Forelimb muscle (tissue), 1 donor: ENCODE results near the gene PEPD. TPM values are rescaled to one million over a fixed set of nuclear protein-coding genes. Genes with fewer than 3 reads are reported as not detected.

Experiments
- DNase-seq: peaks from one replicate; pipeline ENCODE4 v3.0.0-alpha.2; 2013; ENCODE audit warnings: low read depth
- polyA plus RNA-seq: library from polyadenylated mRNA; unstranded; fragments of 120-200 nt; gene quantifications from one replicate; pipeline ENCODE4 v1.2.1, GENCODE V29; 2013; ENCODE audit not compliant: insufficient read length

The PEPD gene
- polyA plus RNA-seq, 1 donor, result 36.7 TPM

DNA sequence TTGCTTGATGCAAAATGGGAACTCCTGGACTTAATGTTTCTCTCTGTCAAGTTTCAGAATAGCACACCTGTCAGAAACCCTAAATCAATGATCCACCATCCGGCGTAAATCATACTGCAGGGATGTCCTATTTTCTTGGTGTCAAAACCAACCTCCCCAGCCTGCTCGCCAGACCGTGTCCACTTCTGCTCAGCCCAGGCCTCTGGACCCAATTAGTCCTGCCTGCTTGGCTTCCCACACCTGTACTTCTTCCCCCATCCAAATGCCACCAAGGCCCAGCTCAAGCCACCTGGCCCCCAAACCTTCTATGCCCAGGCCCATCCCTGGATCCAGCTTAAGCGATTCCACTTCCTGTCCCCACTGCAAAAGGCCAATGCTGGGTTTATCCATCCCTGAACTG, 25.1 kb upstream of the PEPD start:
- DNase-seq, result no peak

DNA sequence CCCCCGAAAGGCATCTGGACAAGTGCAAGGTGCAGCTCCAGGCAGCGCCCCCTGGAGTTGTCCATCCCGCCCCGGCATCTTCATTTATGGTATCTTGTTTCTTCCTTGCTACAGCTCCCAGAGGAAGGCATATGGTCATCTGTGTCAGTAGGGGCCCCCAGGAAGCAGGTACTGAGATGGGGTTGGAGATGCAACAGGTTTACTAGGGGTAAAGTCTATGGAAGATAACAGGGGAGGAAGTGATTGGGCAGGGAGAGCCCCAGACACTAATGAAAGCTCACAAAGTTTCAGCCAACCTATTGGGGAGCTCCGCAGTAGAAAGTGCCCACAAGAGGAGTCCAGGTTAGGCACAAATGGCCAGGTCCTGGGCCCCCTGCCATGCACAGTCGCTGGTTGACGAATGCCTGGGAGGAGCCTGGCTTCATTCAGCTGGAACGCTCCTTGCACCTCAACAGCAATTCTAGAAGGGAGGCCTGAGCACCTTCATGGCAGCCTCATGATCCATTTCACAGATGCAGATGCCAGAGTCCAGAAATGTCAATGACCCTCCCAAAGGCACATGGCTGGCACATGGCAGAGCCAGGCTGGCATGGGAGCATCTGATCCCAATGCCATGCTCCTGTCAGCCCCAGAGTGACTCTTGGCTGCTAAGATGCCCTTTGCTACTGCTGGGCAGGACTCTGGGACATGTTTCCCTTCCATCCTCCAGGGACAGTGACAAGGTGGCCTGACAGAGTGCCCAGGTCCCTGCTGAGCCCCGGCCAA, 23.8 kb upstream of the PEPD start:
- no peak for DNase-seq

DNA sequence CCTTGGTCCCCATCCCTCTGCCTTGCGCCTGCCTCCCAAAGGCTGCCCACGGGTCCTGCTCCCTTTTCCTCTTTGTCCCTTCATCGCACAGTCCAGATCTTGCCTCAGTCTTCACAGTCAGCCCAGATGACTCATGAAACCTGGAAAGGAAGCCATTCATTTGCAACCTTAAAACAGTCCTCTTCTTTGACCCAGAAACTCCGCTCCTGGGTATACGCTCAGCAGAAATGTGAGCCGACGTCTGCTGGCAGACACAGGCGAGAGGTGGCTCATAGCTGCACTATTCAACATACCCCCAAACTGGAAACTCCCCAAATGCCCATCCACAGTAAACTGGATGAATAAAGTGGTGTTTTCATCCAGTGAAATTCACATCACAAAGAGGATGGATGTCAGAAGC, 13.6 kb upstream of the PEPD start:
- DNase-seq, result no peak

DNA sequence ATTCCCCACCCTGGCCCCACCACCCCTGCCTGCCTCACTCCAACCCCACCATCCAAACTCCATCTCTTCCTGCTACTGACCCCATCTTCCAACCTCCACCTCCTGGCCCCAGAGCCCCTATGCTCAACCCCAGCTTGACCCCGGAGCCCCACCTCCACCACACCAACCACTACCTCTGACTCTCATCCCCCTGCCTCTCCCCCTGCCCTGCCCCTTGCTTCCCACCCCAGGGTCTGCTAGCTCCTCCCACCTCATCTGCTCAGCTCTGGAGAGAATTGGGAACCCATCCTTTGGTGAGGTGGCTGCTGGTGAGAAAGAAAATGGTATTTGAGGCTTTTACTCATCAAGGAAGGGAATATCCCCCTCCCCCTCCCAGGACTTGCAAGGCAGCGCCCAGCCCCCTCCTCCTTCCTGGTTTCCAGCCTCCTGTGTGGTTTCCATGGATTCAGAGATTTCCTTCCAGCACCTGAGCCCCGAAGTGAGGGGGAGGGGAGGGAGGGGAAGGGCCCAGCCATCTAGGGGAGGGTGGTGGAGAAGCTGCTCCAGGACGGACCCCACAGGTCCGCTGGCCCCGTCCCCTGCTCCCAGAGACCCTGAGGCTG, 11.4 kb upstream of the PEPD start:
- DNase-seq, result no peak

DNA sequence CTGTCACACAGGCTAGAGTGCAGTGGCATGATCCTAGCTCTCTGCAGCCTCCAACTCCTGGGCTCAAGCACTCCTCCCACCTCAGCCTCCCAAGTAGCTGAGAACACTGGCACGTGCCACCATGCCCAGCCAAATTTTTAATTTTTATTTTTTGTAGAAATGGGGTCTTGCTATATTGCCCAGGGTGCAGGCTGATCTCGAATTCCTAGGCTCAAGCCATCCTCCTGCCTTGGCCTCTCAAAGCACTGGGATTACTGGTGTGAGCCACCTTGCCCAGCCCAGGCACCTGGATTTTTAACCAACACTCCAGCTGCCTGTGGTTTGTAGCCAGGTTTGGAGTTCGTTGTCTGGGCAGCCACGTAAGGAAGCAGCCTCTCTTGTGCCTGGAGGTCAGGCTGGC, 9.3 kb upstream of the PEPD start:
- no peak for DNase-seq

DNA sequence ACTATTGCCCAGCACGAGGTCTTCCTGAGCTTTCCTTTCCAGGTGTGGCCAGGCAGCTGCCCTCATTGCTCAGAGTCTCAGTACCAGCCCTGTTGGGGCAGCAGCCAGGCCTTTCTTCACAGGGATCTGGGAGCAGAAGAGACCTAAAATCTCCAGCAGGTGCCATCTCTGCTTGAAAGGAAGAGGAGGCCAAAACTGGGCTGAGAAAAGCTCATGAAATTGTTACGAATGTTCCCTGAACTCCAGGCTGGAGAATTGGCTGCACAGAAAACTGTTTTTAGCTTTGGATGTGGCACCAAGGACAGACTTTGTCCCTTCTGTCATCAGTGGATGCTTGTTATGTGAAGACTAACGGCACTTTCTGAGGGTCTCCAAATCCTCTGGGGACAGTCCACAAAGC, 8.7 kb upstream of the PEPD start:
- DNase-seq, result no peak

DNA sequence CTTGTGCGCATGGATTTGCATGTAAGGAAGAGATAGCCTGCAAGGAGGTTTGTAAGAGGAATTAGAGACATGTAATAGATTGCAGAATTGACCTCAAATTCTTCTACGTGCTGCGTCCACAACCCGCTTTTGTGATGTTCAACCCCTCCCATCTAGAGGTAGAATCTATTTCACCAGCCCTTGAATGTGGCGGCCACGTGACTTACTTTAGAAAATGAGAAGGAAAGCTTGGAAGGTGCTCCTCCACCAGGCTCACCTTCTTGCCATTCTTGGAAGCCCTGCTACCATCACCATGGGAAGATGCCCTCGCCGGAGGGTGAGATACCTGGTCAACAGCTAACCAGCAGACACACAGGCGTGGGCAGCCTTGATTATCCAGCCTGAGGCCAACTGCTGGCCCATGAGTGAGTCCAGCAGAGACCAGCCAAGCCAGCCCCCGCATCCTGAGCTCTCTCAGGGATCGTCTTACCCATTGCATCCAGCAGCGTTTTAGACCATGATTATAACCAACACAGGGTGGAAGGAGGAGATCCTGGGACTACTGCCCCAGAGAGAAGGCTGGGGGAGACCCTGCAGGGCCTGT, 7.6 kb upstream of the PEPD start:
- no peak for DNase-seq

DNA sequence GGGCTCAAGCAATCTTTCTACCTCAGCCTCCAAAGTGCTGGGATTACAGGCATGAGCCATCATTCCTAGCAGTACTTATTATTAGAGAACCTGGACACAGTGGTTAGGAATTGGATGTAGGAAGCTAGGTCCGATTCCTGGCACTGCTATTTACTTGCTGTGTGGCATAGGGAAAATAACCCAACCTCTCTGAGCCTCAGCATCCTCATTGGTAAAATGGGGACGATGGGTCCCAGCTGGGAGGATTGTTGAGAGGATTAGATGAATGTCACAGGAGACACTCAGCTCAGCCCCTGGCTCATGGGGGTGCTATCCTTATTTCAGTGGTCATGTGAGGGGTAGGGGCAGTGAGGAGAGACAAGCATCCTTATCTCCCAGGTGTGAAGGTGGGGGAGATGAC, 6.8 kb upstream of the PEPD start:
- DNase-seq, result no peak

DNA sequence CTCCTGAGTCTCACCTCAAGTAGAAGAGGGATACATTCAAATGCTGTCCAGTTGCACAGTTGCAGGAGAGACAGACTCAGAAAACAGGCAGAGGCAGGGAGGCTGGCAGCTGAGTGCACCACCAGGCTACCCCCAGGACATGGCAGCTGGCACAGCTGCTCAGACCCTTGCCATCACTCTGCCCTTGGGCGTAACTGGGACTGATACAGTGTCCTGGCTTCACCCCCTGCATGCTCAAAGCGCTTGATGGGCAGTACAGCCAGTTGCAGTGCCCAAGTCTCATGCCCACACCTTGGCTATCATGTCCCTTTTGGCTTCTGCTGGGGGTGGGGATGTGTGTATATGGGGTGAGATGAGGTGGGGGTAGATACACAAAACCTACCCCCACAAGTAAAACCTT, 5.5 kb upstream of the PEPD start:
- no peak for DNase-seq

DNA sequence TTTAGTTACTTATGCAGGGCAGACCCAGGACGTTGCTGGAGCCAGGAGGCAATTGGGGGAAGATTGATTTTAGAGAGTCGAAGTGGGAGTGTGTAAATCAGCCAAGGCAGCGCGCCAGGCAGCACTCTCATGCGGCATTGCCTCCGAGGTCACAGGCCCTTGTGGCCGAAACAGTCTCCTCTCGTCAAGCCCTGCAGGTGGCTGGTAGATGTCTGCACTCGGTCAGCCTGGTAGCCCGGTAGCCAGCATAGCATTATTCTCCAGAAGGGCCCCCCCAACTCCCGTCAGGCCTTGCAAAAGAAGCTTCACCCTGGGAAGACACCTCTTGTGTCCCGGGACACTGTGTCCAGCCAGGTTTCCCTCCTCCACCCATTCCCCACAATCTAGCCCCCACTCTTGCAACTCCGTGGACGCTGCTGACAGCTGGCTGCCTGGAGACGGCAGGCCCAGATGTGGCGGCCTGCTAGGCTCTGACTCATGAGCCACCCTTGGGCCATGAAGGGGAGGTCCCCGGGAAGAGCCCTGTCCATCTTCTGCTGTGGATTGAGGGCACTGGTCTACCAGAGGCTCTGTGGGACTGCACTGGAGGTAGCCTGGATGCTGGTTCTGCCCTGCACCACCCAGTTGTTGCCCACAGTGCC, 2.6 kb upstream of the PEPD start:
- DNase-seq, result no peak

DNA sequence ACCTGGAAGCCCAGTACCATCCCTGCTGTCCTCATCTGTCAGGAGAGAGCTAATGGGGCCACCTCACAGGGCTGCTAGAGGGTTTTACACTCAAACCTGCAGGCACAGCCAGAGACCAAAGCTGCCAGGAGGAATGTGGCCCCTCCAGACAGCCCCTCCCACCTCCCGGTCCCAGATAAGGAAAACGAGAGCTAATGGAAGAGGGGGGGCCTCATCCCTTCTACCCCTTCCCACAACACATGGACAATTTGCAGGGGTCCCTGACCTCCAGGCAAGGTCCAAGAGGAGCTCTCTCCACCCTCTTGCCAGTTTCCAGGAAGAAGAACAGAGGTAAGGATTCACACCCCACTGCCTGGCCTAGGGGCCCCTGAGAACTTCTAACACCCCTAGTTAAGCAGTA, 1.6 kb upstream of the PEPD start:
- DNase-seq, result no peak

DNA sequence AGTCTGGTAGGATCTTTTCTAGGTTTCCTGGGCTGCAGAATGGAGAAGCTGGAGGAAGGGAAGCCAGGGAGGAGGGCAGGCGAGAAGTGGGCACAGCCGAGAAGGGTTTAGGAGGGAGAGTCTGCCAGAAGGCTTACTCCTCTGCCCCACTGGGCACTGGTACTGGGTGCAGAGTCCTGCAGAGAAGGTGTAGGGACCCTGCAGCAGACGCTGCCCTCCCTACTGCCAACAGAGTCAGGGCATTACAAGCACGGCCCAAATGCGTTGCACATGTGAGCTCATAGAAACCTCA, 726 bp upstream of the PEPD start:
- no peak for DNase-seq

DNA sequence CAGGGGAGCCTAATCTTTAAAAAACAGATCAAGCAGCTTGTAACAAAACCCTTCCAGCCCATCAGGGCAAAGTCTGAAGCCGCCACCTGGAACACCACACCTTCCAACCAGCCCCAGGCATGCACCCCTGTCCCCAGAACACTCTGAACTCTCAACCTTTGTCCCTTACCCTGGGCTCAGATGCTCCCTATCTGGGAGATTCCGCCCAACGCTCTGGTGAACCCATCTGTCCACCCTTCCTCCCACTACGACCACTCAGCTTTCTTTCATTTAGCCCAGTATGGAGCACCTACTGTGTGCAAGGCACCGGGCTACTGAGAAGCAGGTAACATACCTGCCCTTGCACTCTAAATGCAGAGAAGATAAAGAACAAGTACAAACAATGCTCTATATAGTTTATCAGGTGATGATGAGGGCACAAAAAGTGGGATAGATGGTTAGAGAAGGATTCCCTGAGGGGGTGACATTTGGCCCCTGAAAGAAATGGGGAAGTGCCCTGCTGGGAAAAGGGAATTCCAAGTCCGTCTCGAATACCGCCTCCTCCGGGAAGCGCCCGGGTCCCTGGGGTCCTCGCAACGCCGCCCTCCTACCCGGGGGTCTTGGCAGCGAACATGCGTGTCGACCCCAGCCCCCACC, 629 bp downstream of the PEPD start:
- DNase-seq, result no peak

DNA sequence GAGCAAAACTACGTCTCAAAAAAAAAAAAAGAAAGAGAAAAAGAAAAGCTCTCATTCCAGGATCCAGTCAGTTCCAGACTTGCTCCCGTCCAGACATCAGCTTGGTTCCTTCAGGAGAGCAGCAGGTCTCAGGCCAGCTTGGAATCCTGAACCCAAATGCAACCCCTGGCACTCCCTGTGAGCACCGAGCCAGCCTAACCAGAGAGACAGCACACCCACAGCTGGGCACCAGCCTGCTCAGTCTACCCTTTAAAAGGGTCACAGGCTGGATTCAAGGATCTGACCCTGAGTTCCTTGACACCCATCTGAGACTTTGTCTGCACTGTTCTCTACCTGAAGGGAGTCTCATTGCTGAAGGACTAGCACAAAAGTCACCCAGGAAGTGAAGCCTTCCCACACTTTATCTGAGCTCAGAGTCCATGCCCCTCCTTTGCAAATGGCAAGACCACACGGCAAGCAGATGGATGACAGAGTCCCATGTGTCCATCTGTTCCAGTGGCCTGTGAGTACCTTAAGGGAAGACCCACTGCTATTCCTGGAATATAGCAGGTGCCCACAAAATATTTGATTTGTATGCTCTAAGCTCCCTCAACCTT, 1.4 kb downstream of the PEPD start:
- DNase-seq, result no peak

DNA sequence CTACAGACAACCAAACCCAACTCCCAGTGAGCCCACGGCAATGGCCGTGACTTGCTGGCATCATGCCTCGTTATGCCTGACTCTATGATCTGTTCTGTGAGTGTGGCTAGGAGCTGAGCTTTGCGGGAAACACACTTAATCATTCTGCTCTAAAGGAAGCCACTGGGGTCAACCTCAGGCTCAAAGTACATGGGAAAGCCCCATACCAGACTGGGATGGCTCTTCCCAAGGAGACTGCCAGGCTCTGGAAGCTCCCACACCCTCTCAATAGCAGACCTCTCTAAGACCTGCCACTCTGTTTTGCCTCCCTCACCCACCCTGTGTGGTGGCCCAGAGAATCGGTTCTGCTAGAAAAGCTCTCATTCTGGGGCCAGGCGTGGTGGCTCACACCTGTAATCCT, 2.2 kb downstream of the PEPD start:
- no peak for DNase-seq

DNA sequence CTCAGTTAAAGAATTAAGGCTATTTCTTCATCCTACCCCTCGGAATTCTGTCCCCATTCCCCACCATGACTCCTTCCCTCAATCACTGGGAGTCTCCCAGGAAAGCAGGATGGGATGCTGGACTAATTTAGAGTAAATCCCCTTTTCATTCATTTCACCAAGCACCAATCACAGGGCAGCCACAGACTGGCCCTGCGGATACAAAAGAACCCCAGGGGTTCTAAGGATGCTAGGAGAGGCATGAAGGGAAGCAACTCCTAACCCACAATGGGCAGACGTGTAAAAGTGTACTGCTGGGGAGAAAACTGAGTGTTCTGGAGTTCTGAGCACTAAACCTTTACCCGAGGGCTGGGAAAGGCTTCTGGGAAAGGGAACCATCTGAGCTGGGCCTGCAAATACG, 3.0 kb downstream of the PEPD start:
- no peak for DNase-seq

DNA sequence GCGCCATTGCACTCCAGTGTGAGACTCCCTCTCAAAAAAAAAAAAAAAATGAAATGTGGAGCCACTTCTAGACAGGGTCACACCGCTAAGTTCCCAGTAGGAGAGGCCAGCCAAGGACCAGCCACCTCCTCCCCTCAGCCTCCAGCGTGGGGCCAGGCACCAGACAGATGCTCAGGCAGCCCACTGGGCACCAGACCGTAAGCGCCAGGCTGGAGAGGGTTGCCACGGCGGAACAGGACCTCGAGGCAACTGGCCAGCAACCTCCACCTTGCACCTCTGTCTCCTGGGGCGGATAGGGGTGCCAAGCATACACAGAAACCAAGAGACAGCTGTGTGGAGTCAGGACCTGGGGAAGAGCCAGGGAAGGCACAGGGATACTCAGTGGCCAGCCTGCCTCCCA, 3.7 kb downstream of the PEPD start:
- DNase-seq, result no peak

DNA sequence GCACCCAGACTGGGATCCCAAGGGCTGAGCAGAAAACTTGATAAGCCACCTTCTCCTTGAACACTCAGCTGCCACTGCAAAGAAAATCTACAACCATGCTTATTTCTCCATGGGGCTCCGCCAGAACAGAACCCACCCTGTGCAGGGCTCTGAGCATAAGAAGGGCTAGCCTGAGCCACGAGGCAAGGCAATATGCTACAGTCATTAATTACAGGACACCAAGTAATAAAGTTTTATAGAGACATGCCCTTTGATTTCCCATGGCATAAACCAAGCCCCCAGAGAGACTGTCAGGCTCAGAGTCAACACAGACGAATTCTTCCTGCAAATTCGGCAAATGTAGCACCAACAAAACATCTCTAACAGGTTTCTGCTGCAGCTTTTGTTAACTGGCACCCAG, 5.7 kb downstream of the PEPD start:
- DNase-seq, result no peak

DNA sequence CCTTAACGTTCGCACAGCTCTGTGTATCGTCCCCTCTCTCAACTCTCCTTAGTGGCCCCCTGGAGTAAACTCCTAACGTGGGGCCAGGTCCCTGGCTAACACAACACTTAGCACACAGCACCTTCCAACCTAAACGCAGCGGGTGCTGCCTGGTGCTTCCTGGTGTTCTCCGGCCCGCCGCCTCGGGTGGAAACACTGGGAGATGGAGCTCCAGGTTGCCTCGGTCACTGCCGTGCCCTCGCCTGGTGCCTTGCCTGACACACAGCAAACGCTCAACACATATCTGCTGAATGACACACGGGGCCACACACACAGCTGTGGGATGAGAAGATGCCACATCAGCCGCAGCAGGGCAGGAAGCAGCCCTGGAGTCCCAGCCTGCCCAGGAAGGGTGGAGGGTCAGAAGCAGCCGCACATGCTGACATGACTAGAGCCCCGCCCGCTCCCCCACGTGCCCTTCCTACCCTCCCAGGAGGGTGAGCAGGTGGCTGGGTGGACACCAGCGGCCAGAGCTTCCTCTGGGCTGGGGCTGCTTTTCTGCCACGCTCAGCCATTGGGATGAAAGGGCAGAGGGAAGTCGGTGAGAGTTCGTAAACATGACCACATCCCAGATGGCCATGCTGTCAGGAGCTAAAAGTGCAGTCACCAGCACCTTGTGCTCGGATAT, 6.6 kb downstream of the PEPD start:
- DNase-seq, result no peak

DNA sequence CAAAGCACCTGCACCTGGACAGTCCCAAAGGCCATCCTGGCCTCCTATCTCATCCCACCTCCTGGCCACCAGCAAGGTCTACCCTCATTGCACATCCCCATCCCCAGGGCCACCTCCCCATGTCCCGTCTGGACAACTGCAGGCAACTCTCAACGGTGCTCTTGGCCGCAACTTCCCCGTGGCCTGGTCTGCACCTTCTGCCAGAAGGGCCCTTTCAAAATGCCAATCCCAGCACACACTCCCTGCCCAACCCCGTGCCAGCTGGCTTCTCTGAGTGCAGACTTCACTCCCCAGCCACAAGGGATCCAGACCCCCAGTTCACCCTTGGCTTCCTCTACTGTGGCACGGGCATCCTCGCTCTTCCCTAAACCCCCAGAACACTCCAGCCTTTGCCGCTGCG, 8.2 kb downstream of the PEPD start:
- DNase-seq, result no peak

DNA sequence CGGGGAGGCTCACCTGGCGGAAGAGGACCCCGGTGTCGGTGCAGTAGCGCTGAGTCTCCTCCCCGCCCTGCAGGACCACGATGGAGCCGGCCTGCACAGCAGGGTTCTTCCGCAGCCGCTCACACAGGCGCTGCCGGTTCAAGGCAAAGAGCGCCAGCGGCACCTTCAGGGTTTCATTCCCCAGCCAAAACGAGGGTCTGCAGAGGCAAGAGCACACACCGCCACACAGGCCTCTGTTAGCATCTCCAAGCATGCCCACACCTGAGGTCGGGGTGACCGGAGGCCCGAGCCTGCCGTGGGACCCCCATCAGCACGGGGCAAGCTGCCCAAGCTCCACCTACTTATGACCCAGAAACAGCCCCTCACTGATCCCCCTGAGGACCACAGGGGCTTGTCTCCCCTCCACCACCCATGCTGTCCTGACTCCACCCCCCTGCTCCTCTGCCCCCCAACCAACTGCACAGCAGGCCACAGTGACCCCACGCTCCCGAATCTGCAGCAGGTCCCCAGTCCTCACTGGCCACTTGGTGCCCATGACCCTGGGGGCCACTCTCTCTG, 8.9 kb downstream of the PEPD start:
- DNase-seq, result no peak

DNA sequence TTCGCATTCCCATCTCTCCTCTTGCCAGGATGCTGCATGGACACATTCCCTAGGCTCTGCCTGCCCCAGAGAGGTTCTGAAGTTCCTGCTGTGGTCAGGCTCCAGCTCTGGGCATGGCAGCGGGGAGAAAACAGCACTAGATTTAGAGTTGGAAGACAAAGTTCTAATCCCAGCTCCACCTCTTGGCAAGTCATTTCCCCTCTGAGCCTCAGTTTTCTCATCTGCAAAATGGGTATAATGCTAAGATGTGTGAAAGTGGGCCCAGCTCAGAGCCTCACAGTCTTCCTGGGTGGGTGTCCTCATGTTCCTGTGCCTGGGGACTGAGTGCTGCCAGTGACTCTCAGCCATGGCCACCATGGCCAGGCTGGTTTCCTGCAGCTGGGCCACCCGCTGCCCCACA, 9.6 kb downstream of the PEPD start:
- DNase-seq, result no peak
